ENCODE measurements around the gene COL9A3. TPM values are rescaled to one million over a fixed set of nuclear protein-coding genes. Genes with fewer than 3 reads are reported as not detected.

Gene COL9A3
- total RNA-seq, 6 experiments from 2014 or later: 1.5 to 7.6 (median 3.5) TPM

DNA sequence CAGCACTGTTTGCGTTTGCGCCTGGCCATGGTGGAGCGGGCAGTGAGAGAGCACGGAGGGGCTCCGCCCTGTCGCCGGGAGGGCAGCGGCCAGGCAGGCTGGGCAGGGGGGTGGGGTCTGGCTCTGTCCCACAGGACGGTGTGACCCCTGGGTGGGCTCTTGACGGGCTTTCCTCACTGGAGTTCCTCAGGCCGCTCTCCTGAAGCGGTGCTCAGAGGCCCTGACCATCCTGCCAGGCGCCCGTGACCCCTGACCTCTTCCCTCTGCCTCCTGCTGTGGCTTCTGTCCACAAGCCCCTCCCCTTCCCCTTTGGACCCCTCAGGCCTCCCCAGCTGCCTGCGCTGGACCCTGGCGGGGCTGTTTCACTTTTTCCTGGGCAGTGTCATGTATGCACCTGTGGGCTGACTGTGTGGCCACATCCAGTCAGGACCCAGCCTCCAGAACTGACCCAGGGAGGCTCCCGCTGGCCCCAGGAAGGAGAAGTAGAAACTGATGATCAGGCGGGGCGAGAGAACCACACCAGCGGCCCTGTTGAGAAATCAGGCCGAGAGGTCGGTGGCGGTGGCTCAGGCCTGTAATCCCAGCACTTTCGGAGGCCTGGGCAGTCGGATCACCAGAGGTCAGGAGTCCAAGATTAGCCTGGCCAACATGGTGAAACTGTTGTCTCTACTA, 11.0 kb upstream of the COL9A3 start:
- intact Hi-C loops (cut with DNase I): no loop called here
- H3K9me3 ChIP-seq: no peaks in the 10 kb centered on the region
- TF ChIP-seq CTCF (IDR thresholded peaks at IDR 0.05) (no peak), POLR2A (IDR thresholded peaks at IDR 0.05) (peak; percentile 49)
- 5% methylated on average over 10 of the region's 25 CpGs for WGBS (ENCODE audit: insufficient coverage, low coverage, low lambda C conversion rate, missing lambda C conversion rate)
- peak overlapping the region; percentile 83 to 99 (median 98) for H3K4me3 ChIP-seq
- peak; percentile 69 to 78 (median 74) for ATAC-seq
- H3K27me3 ChIP-seq: no peaks in the 10 kb centered on the region
- H3K27ac ChIP-seq: peak overlapping the region; percentile 91 to 97 (median 93)
- peak; percentile 80 to 91 (median 90) for DNase-seq
- H3K4me1 ChIP-seq: peaks cover 0 to 37% (median 10%) of the 10 kb centered on the region in 4 donors
- H3K36me3 ChIP-seq: peaks cover 7 to 37% (median 24%) of the 10 kb centered on the region in 4 donors

DNA sequence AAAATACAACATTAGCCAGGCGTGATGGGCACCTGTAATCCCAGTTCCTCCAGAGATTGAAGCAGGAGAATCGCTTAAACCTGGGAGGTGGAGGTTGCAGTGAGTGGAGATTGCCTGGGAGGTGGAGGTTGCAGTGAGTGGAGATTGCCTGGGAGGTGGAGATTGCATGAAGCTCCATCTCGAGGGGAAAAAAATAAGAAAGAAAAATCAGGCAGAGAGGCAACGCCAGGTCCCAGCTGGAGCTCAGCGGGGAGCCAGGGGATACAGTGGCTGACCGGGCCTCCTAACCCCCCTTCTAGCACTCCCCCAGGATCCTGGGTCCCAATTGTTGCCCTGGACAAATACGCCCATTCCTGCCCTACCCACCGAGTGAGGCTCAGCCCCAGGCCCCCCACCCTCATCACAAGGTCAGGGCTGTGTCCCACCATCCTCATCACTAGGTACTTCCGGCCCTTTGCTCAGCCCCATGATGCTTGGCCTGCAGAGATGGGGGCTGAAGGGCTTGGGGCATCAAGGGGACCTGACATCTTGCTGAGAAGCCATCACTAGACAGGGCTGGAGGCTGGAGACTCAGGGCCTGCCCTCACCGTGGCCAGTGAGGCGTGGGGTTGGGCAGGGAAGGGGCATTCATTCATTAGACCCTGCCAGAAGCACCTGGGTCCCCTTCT, 10.3 kb upstream of the COL9A3 start:
- intact Hi-C loops (cut with DNase I): no loop called here
- DNase-seq (no peak), ATAC-seq (no peak)
- no peaks in the 10 kb centered on the region for H3K27me3 ChIP-seq
- H3K4me3 ChIP-seq: peak overlapping the region; percentile 83 to 99 (median 98)
- peaks cover 0 to 37% (median 10%) of the 10 kb centered on the region in 4 donors for H3K4me1 ChIP-seq
- peak overlapping the region; percentile 91 to 97 (median 93) for H3K27ac ChIP-seq
- TF ChIP-seq POLR2A (IDR thresholded peaks at IDR 0.05): no peak
- no peak for TF ChIP-seq CTCF (IDR thresholded peaks at IDR 0.05)
- no peaks in the 10 kb centered on the region for H3K9me3 ChIP-seq
- WGBS (ENCODE audit: insufficient coverage, low coverage, low lambda C conversion rate, missing lambda C conversion rate): 19% methylated on average over 3 of the region's 11 CpGs
- H3K36me3 ChIP-seq: peaks cover 8 to 41% (median 27%) of the 10 kb centered on the region in 4 donors

- DNase-seq (no peak), ATAC-seq (no peak)
- Histone ChIP-seq H3K4me3 (no peak overlapping the region), H3K9me3 (no peaks in the 10 kb centered on the region), H3K4me1 (peaks cover 0 to 37% (median 10%) of the 10 kb centered on the region in 4 donors), H3K27me3 (no peaks in the 10 kb centered on the region), H3K36me3 (peaks cover 13 to 52% (median 33%) of the 10 kb centered on the region in 4 donors), H3K27ac (peak overlapping the region in 1 of 3 donors; percentile 93)
- TF ChIP-seq POLR2A (IDR thresholded peaks at IDR 0.05) (no peak), CTCF (IDR thresholded peaks at IDR 0.05) (no peak)
- WGBS (ENCODE audit: insufficient coverage, low coverage, low lambda C conversion rate, missing lambda C conversion rate): 52% methylated on average over 5 of the region's 23 CpGs
- intact Hi-C loops (cut with DNase I): no loop called here
These were observed 9.2 kb upstream of the COL9A3 start for GRCh38 chr20:62807444-62808210.

DNA sequence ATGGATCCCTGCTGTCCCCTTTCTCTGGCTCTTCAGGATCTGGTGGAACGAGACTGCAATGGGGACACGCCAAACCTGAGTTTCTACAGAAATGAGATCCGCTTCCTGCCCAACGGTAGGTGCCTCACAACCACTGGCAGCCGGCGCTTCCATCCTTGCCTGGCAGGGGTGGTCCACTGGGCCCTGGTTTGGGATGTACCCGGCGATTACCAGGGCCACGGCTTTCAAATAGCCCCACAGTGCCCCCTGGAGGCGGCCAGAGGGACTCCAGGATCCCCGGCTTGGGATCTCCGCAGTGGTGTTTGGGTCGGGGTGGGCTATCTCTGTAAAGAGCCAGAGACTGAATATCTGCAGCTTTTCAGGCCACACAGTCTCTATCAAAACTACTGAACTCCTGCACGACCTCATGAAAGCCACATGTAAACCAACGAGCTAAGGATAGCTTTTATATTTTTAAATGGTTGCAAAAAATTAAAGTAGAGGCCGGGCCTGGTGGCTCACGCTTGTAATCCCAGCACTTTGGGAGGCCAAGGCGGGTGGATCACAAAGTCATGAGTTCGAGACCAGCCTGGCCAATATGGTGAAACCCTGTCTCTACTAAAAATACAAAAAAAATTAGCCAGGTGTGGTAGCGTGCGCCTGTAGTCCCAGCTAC, 8.5 kb upstream of the COL9A3 start:
- WGBS (ENCODE audit: insufficient coverage, low coverage, low lambda C conversion rate, missing lambda C conversion rate): 34% methylated on average over 6 of the region's 21 CpGs
- H3K27me3 ChIP-seq: no peaks in the 10 kb centered on the region
- H3K4me3 ChIP-seq: no peak overlapping the region
- peak; percentile 72 to 76 (median 75) for DNase-seq
- intact Hi-C loops (cut with DNase I): no loop called here
- peaks cover 13 to 56% (median 35%) of the 10 kb centered on the region in 4 donors for H3K36me3 ChIP-seq
- H3K9me3 ChIP-seq: no peaks in the 10 kb centered on the region
- TF ChIP-seq CTCF (IDR thresholded peaks at IDR 0.05) (peak; percentile 89 to 94 (median 92)), POLR2A (IDR thresholded peaks at IDR 0.05) (no peak)
- no peak overlapping the region for H3K27ac ChIP-seq
- ATAC-seq: peak; percentile 28 to 46 (median 40)
- peaks cover 0 to 37% (median 10%) of the 10 kb centered on the region in 4 donors for H3K4me1 ChIP-seq
